IgD-negative memory B cell (primary cell): ENCODE data around the gene HYCC1. TPM values are rescaled to one million over a fixed set of nuclear protein-coding genes. Genes with fewer than 3 reads are reported as not detected.
"Not testable (repeated sequence)": the region's sequence is repeated elsewhere in the genome, so short reads cannot be mapped to it uniquely, and the experiment has no call there.

Experiments
- H3K27ac Mint-ChIP-seq, 3 donors: one replicate each; pipeline ENCODE4 v1.8.0; 2020 to 2022; ENCODE audit warnings: mild to moderate bottlenecking in 3 of 3, mixed read lengths in 3 of 3, moderate library complexity in 1 of 3
- H3K27me3 Mint-ChIP-seq: one replicate; pipeline ENCODE4 v1.8.0; 2021; ENCODE audit warnings: mixed read lengths
- H3K36me3 Mint-ChIP-seq: one replicate; pipeline ENCODE4 v1.8.0; 2020; ENCODE audit warnings: mild to moderate bottlenecking, mixed read lengths
- H3K4me1 Mint-ChIP-seq, 3 donors: one replicate each; pipeline ENCODE4 v1.8.0; 2020 to 2022; ENCODE audit warnings: mixed read lengths in 3 of 3, mild to moderate bottlenecking in 1 of 3
- H3K4me3 Mint-ChIP-seq, 4 donors: one replicate each; pipeline ENCODE4 v1.8.0; 2020 to 2022; ENCODE audit warnings: mild to moderate bottlenecking in 4 of 4, mixed read lengths in 4 of 4, moderate library complexity in 3 of 4
- H3K9me3 Mint-ChIP-seq, 3 donors: one replicate each; pipeline ENCODE4 v1.8.0; 2020 to 2021; ENCODE audit warnings: mixed read lengths in 3 of 3, mild to moderate bottlenecking in 1 of 3
- polyA plus RNA-seq: library from polyadenylated mRNA; unstranded; fragments of 300-500 nt; fragmentation: Illumina TruSeq; gene quantifications from one replicate; pipeline ENCODE4 v1.2.3, GENCODE V29; 2021

The HYCC1 gene
- 22.9 TPM for polyA plus RNA-seq

DNA sequence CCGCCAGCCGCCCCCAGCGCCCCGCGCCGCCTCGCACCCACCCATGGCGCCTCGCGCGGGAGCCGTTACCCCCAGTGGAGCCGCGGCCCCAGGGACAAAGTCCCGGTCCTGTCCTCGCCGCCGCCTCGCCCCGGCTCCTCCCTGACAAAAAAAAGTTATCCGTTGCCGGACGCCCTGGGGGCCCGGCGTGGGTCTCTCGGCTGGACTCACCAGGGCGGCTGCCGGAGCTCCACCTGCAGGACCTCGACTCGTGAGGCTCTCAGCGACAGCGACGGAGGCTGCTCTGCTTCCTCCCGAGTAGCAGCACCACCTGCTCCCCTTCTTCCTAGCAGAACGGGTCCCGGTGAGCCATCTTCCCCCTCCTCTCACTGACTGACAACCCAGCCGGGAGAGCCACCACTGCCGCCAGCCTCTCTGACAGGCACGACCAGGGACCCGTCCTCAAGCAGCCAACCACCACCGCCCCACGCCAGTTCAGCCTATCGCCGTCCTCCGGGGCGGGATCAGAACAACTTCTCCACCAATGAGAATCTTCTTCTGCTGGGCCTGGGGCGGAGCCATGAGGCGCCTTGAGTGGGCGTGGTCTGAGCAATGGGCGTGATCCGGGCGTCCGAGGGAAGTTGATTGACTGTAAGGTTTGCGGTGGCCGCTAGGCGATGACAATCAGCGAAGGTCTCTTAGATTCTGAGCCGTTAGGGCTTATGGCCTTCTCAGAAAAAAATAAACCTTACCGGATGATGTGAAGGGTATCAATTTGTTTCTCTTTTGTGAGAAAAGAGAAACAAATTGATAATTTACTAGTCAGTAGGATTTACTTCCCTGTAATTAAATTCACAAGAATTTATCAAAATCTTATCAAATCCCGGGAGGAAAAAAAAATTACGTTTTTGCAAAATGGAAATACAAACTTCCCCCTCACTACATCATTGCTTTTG, at the start of gene HYCC1:
HYCC1 (minus strand) TSS at position 416 of the 935 bp plus-strand sequence. CDS start 23,019 bp downstream, outside the sequence.
- peak within 1 kb of the TSS; percentile 82 to 88 (median 83) for H3K27ac Mint-ChIP-seq
- H3K27me3 Mint-ChIP-seq = no peaks in the 10 kb centered on the region
- peaks cover 4% of the 10 kb centered on the region for H3K36me3 Mint-ChIP-seq
- peaks cover 27 to 37% (median 35%) of the 10 kb centered on the region in 3 donors for H3K4me1 Mint-ChIP-seq
- peaks cover 0 to 2% (median 0%) of the 10 kb centered on the region in 3 donors for H3K9me3 Mint-ChIP-seq
- peak within 1 kb of the TSS; percentile 95 to 99 (median 96) for H3K4me3 Mint-ChIP-seq

DNA sequence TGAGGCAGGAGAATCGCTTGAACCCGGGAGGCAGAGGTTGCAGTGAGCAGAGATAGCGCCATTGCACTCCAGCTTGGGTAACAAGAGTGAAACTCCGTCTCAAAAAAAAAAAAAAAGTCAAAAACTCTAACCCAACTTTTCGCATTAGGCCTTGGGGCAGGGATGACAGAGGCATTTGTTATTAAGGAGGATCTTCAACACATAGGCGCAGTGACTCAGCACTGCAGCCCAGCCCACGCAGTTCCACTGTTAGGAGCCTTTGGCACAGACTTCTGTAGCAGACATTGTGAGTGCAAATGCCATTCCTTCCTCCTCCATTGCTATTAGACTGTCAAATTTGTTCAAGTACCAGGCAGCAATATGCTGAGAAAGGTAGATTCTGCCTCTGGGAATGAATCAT, 48.5 kb upstream of the HYCC1 start:
- no peak overlapping the region for H3K27ac Mint-ChIP-seq
- no peak overlapping the region for H3K4me3 Mint-ChIP-seq
- H3K9me3 Mint-ChIP-seq = no peaks in the 10 kb centered on the region
- peaks cover 5% of the 10 kb centered on the region for H3K27me3 Mint-ChIP-seq
- no peaks in the 10 kb centered on the region for H3K4me1 Mint-ChIP-seq
- H3K36me3 Mint-ChIP-seq = no peaks in the 10 kb centered on the region

DNA sequence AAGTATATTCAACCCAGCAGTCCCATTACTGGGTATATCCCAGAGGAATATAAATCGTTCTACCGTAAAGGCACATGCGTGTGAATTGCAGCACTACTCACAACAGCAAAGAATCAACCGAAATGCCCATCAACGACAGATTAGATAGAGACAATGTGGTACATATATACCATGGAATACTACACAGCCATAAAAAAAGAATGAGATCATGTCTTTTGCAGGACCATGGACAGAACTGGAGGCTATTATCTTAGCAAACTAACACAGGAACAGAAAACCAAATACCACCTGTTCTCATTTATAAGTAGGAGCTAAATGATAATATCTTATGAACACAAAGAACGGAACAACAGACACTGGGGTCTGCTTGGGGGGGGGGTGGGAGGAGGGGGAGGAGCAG, 47.4 kb upstream of the HYCC1 start:
- Mint-ChIP-seq H3K9me3 (no peaks in the 10 kb centered on the region), H3K27ac (no peak overlapping the region), H3K4me1 (no peaks in the 10 kb centered on the region), H3K27me3 (no peaks in the 10 kb centered on the region), H3K36me3 (no peaks in the 10 kb centered on the region), H3K4me3 (no peak overlapping the region)

DNA sequence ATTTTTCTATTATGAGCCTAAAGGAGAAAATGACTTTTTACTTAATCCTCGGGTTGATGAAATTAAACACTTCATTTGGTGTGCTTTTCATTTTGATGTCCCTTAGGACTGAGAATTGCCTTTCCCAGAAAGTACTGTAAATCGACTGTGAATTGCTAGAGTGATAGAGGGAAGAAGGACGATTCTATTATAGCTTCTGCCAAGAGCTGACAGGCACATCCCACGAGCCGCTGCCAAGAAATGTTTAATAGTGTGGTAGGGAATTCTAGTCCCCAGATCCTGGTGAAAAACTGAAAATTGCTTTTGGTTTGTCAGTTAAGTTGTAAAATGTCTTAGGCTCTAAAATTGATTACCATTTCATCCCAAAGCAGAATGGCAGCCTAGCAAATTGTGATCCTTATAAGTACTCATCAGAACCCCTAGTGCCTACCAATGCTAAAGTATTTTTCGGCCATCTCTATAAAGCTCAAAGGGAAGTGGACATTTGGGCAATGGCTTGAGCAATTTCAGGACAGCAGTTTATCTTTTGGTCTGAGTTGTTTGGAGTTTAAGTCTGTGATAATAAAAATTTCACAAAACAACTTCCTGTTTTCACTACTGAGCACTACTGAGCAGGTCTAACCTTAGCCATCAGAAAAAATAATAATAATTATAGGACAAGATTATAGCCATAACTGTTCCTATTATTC, 44.6 kb upstream of the HYCC1 start:
- Mint-ChIP-seq H3K4me3 (no peak overlapping the region), H3K9me3 (no peaks in the 10 kb centered on the region), H3K36me3 (no peaks in the 10 kb centered on the region), H3K27ac (no peak overlapping the region), H3K27me3 (no peaks in the 10 kb centered on the region), H3K4me1 (peaks cover 0 to 1% (median 0%) of the 10 kb centered on the region in 3 donors)

DNA sequence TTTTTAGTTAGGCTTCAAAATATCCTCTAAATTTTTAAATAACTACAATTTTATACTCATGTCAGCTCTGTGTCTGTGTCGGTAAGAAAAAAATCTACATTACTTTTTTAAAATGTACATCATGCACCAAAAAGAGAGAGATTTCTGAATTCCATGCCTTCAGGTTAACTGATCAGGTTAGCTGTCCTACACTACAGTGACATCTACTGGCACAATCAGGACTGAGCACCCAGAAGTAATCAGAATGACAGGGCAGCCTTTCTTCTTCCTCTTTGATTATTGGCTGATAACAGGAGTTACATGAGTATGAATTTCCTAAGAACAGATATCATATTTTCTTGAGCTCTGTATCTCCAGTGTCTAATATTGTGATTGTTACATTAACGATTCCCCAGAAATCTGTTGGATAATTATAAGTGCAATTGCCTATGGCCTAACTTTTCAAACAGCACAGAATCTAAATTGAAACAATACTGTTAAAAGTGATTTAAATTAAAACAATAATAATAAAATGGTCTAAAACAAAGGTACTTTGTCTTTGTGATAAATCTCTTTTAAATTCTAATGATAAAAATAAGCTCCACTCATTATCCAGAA, 41.8 kb upstream of the HYCC1 start:
- no peak overlapping the region for H3K27ac Mint-ChIP-seq
- H3K4me3 Mint-ChIP-seq = no peak overlapping the region
- H3K9me3 Mint-ChIP-seq = no peaks in the 10 kb centered on the region
- peaks cover 0 to 1% (median 0%) of the 10 kb centered on the region in 3 donors for H3K4me1 Mint-ChIP-seq
- no peaks in the 10 kb centered on the region for H3K27me3 Mint-ChIP-seq
- H3K36me3 Mint-ChIP-seq = no peaks in the 10 kb centered on the region

DNA sequence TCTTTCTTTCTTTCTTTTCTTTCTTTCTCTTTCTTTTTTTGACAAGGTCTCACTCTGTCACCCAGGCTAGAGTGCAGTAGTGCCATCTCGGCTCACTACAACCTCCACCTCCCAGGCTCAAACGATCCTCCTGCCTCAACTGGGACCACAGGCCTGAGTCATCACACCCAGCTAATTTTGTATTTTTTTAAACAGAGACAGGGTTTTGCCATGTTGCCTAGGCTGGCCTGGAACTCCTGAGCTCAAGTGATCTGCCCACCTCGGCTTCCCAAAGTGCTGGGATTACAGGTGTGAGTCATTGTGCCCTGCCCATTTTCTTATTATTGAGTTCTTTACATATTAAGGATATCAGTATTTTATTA, 37.2 kb upstream of the HYCC1 start:
- not testable (repeated sequence) for H3K9me3 Mint-ChIP-seq, H3K27ac Mint-ChIP-seq

DNA sequence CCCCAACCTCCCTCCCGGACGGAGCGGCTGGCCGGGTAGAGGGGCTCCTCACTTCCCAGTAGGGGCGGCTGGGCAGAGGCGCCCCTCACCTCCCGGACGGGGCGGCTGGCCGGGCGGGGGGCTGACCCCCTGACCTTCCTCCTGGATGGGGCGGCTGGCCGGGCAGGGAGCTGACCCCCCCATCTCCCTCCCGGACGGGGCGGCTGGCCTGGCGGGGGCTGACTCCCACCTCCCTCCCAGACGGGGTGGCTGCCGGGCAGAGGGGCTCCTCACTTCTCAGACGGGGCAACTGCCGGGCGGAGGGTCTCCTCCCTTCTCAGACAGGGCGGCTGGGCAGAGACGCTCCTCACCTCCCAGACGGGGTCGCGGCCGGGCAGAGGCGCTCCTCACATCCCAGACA, 32.4 kb upstream of the HYCC1 start:
- H3K4me1 Mint-ChIP-seq, H3K27ac Mint-ChIP-seq, H3K27me3 Mint-ChIP-seq, H3K36me3 Mint-ChIP-seq, H3K4me3 Mint-ChIP-seq, H3K9me3 Mint-ChIP-seq: not testable (repeated sequence)

More for the DNA sequence above, 37.2 kb upstream of the HYCC1 start:
- H3K36me3 Mint-ChIP-seq, H3K4me1 Mint-ChIP-seq, H3K27me3 Mint-ChIP-seq, H3K4me3 Mint-ChIP-seq: not testable (repeated sequence)

DNA sequence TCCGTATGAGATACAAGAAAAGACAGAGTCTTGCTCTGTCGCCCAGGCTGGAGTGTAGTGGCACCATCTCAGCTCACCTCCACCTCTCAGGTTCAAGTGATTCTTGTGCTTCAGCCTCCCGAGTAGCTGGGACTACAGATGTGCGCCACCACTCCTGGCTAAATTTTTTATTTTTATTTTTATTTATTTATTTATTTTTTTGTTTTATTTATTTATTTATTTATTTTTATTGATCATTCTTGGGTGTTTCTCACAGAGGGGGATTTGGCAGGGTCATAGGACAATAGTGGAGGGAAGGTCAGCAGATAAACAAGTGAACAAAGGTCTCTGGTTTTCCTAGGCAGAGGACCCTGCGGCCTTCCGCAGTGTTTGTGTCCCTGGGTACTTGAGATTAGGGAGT, 31.2 kb upstream of the HYCC1 start:
- H3K27ac Mint-ChIP-seq, H3K9me3 Mint-ChIP-seq, H3K4me1 Mint-ChIP-seq, H3K36me3 Mint-ChIP-seq, H3K4me3 Mint-ChIP-seq, H3K27me3 Mint-ChIP-seq: not testable (repeated sequence)

DNA sequence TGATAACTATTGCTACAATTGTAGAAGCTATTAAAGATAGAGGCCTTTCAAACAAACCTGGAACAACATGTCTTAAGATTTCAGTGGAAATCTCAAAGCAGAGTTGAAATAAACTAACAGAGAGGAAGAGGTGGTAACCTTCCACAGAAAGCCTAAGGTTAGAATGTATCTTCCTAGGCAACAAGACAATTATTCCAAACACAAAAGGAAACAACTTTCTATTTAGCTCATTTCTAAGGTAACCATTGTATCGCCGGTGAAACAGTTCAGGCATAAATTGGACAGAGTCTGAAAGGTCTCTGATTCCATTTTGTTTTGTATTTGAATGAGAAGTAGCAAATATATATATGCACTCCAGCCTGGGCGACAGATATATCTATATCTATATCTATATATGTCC, 30.7 kb upstream of the HYCC1 start:
- H3K36me3 Mint-ChIP-seq = no peaks in the 10 kb centered on the region
- no peaks in the 10 kb centered on the region for H3K27me3 Mint-ChIP-seq
- H3K4me1 Mint-ChIP-seq = peaks cover 0 to 1% (median 0%) of the 10 kb centered on the region in 3 donors
- H3K27ac Mint-ChIP-seq = no peak overlapping the region
- peaks cover 0 to 4% (median 0%) of the 10 kb centered on the region in 3 donors for H3K9me3 Mint-ChIP-seq
- H3K4me3 Mint-ChIP-seq = no peak overlapping the region

DNA sequence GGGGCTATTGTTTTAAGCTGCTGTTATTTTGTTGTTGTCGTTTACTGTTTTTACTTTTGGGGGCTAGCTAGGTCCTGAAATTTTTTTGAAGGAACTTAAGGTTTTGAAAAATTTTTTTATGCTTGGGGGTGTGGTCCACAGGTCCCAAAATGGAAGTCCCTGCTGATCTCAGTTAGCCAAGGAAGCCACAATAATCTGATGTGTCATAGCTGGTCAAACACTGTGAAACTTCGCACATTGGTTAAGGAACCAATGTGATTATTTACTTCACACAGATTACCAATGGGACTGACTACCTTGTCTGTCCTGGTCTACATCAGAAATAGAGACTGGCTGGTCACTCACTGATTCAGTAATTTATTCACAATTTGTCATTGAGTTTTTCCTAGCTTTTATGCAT, 29.5 kb upstream of the HYCC1 start:
- peaks cover 0 to 1% (median 0%) of the 10 kb centered on the region in 3 donors for H3K4me1 Mint-ChIP-seq
- no peaks in the 10 kb centered on the region for H3K27me3 Mint-ChIP-seq
- H3K4me3 Mint-ChIP-seq = no peak overlapping the region
- H3K27ac Mint-ChIP-seq = no peak overlapping the region
- peaks cover 0 to 4% (median 0%) of the 10 kb centered on the region in 3 donors for H3K9me3 Mint-ChIP-seq
- no peaks in the 10 kb centered on the region for H3K36me3 Mint-ChIP-seq

DNA sequence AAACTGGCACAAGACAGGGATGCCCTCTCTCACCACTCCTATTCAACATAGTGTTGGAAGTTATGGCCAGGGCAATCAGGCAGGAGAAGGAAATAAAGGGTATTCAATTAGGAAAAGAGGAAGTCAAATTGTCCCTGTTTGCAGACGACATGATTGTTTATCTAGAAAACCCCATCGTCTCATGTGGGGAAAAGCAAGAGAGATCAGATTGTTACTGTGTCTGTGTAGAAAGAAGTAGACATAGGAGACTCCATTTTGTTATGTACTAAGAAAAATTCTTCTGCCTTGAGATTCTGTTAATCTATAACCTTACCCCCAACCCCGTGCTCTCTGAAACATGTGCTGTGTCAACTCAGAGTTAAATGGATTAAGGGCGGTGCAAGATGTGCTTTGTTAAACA, 25.7 kb upstream of the HYCC1 start:
- not testable (repeated sequence) for H3K4me3 Mint-ChIP-seq, H3K4me1 Mint-ChIP-seq, H3K36me3 Mint-ChIP-seq, H3K27ac Mint-ChIP-seq, H3K9me3 Mint-ChIP-seq, H3K27me3 Mint-ChIP-seq

DNA sequence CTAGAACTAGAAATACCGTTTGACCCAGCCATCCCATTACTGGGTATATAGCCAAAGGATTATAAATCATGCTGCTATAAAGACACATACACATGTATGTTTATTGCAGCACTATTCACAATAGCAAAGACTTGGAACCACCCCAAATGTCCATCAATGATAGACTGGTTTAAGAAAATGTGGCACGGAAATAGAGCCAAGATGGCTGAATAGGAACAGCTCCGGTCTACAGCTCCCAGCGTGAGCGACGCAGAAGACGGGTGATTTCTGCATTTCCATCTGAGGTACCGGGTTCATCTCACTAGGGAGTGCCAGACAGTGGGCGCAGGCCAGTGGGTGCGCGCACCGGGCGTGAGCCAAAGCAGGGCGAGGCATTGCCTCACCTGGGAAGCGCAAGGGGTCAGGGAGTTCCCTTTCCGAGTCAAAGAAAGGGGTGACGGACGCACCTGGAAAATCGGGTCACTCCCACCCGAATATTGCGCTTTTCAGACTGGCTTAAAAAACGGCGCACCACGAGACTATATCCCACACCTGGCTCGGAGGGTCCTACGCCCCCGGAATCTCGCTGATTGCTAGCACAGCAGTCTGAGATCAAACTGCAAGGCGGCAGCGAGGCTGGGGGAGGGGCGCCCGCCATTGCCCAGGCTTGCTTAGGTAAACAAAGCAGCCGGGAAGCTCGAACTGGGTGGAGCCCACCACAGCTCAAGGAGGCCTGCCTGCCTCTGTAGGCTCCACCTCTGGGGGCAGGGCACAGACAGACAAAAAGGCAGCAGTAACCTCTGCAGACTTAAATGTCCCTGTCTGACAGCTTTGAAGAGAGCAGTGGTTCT, 21.8 kb upstream of the HYCC1 start:
- not testable (repeated sequence) for H3K4me1 Mint-ChIP-seq, H3K4me3 Mint-ChIP-seq, H3K36me3 Mint-ChIP-seq, H3K9me3 Mint-ChIP-seq
- peak overlapping the region in 1 of 3 donors; percentile 50 for H3K27ac Mint-ChIP-seq
- peaks cover 12% of the 10 kb centered on the region for H3K27me3 Mint-ChIP-seq

DNA sequence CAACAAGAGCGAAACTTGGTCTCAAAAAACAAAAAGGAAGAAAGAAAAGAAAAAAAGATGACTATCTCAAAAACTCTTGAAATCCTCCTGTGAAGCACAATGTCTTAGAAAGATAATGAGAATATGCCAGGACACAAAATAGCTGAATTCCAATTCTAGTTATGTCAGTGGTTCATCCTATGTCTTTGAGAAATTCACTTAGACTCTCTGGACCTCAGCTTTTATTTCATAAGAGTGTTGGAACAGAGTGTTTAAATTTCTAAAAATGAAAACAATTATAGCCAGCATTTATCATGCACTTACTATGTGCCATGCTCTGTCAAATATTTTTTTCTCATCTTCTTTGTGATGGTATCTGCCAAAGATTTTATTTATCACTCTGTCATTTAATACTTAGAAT, 13.3 kb upstream of the HYCC1 start:
- H3K4me3 Mint-ChIP-seq = no peak overlapping the region
- peaks cover 2% of the 10 kb centered on the region for H3K36me3 Mint-ChIP-seq
- peaks cover 0 to 3% (median 0%) of the 10 kb centered on the region in 3 donors for H3K9me3 Mint-ChIP-seq
- no peak overlapping the region for H3K27ac Mint-ChIP-seq
- H3K4me1 Mint-ChIP-seq = peaks cover 10 to 18% (median 16%) of the 10 kb centered on the region in 3 donors
- peaks cover 3% of the 10 kb centered on the region for H3K27me3 Mint-ChIP-seq

DNA sequence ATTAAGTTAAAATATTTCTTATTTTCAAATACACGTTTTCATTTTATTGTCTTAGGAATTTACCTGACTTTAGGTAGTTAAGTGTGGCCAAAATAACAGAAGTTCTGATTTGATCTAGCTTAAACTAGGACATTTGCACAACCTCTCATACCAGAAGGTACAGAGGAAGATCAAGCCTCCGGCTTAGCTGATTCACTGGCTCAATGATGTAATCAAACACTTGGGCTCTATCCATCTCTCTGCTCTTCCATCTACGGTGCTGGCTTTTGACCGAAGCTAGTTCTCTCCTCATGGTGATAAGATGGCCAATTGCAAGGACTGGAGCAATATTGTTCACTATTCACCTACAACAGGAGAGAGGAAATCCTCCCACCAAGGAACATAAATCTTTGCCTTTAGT, 12.2 kb upstream of the HYCC1 start:
- H3K36me3 Mint-ChIP-seq = peaks cover 4% of the 10 kb centered on the region
- peaks cover 0 to 10% (median 2%) of the 10 kb centered on the region in 3 donors for H3K9me3 Mint-ChIP-seq
- no peak overlapping the region for H3K27ac Mint-ChIP-seq
- peaks cover 11 to 18% (median 18%) of the 10 kb centered on the region in 3 donors for H3K4me1 Mint-ChIP-seq
- H3K4me3 Mint-ChIP-seq = peak overlapping the region in 1 of 4 donors; percentile 6
- peaks cover 1% of the 10 kb centered on the region for H3K27me3 Mint-ChIP-seq
